Kidney tubule cell (primary cell): ENCODE results near the gene SP7.
A peak's percentile ranks its signal among the peaks of the same experiment; 100 is the strongest.
"Not testable (repeated sequence)": the region's sequence is repeated elsewhere in the genome, so short reads cannot be mapped to it uniquely, and the experiment has no call there.

Source experiments
- DNase-seq: peaks from one replicate; pipeline ENCODE4 v3.0.0-alpha.2; 2018; ENCODE audit warnings: low spot score

Gene SP7

DNA sequence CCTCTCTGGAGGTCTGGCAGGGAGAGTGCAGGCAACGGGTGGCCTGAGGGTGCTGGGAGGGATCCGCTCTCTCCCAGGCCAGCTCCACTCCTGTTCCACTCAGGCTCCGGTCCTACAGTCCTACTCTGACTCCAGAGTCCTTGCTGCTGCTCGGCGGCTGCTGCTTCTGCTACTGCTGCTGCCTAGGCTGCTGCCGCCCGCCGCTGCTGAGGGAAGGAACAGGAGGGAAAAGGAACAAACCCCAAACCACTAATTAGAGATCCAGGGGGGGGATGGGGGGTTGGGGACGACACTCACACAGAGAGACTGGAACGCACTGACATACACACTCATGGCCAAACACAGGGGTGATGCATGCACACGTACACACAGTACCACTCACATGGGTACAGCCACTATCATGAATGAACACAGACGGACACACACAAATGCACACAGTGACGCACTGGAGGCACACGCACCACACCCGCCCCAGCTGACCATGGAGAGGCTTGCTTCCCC is at the start of gene SP7:
Gene SP7 (minus strand): TSS at position 174 of the 501 bp plus-strand sequence. CDS start 708 bp downstream, outside the sequence.
- no peak for DNase-seq

GRCh38 chr12:53383258-53383657 is 47.1 kb upstream of the SP7 start:
- peak; percentile 32 for DNase-seq

- DNase-seq, result peak; percentile 97
These were observed 45.8 kb upstream of the SP7 start for GRCh38 chr12:53381731-53382630.

GRCh38 chr12:53380794-53381730 is 44.9 kb upstream of the SP7 start:
- DNase-seq, result peak; percentile 61

DNA sequence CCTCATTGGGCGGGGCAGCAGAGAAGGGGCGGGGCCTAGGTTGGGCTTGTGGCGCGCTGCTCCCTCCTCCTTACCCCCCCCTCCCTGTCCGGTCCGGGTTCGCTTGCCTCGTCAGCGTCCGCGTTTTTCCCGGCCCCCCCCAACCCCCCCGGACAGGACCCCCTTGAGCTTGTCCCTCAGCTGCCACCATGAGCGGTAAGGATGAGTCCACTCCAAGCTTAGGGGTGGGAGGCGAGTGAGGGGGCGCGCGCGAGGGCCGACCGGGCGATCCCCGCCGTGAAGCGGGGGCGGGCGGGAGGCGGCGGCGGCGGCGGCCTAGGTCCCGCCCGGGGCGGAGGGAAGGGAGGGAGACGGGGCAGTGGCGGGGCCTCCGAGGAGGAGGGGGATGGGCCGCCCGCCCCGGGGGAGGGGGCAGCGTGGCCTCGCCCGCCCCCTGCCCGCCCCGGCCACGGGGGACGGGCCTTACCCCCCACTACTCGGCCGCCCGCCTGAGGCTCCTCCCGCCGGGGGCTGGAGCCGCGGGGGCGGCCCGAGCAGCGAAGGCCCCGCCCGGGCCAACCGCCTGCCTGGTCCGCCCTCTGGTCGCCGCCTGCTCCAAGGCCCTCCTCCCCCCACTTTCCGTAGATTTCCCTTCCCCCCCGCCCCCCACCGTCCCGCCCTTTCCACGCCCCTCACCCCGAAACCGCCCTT is 44.1 kb upstream of the SP7 start, which contains the start of gene SP1:
Gene SP1 (plus strand): TSS at position 73 of the 690 bp plus-strand sequence. CDS start 116 bp downstream, at position 189.
- DNase-seq, result peak; percentile 97

DNA sequence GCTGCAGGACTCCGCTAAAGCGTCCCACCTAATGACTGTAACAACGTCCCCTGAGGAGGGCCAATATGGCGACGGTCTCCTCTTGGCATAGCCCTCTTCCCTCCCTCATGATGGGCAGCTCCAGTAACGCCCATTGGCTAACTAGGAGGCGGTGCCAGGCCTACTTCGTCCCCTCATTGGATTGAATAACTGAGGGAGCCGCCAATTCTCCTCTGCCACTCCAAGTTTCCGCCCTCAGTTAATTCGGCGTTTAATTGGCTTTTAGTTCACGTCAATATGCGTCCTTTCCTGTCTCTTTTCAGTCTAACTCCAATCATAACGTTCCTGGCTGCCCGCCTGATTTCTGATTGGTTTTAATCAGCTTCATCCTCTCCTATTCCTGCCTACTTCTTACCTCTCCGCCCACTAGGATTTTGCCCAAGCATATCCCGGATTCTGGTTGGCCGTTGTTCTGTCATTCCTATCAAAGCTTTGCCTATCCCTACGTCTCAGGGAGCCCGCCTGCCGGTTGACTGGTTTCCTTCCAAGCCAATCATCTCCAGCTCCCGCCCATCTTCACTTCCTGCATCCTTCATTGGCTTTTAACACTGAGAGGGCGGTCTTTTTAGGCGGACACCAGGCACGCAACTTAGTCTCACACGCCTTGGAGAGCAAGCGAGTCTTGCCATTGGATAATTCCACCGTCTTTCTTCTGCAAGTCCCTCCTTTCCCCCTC is 43.4 kb upstream of the SP7 start:
- peak; percentile 100 for DNase-seq

DNA sequence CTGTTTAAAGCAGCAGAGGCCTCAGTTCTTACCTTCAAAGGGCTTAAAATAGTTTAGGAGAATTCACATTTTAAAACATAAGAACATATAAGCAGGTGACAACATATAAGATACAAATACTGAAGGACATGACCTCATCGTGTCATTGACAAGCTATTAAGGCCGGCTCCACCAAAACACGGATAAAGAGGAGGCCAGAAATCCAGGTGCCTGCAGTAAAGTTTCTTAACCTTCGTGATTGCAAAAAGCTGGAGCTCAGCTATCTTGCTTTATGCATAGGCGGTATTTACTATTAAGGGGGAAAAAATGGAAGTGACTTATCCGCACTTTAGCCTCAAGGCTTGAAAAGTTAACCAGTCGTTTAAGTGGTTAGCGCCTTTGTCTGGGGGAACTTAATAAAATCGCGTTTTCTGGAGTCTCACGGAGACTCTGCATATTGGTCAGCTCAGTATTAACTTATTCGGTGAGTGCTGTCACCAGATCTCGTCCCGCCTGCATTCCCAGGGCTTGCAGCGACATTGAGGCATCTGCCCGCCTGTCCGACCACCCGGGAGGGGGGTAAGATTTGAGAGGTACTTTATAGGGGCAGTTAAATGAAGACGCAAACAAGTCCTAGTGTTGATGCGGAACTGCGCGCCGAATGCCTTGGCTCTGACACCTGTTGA is 42.7 kb upstream of the SP7 start:
- peak; percentile 23 for DNase-seq

DNA sequence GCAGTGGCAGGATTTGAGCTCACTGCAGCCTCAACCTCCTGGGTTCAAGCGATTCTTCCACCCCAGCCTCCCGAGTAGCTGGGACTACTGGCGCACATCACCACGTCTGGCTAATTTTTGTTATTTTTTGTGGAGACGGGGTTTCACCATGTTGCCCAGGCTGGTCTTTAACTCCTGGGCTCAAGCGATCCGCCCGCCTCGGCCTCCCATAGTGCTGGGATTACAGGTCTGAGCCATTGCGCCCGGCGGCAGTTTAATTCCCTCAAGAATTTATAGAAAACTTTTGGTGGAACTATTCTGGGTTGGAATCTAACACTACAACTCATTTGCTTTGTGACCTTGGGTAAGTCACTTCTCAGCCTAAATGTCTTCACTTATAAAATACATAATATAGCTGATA is 42.1 kb upstream of the SP7 start:
- DNase-seq, result no peak

GRCh38 chr12:53376747-53377146 is 40.6 kb upstream of the SP7 start:
- DNase-seq, result no peak

- not testable (repeated sequence) for DNase-seq
These were observed 38.1 kb upstream of the SP7 start for GRCh38 chr12:53374277-53374676.

GRCh38 chr12:53373554-53374133 is 37.5 kb upstream of the SP7 start:
- DNase-seq, result not testable (repeated sequence)

GRCh38 chr12:53365245-53365904 is 29.2 kb upstream of the SP7 start:
- DNase-seq, result no peak

DNA sequence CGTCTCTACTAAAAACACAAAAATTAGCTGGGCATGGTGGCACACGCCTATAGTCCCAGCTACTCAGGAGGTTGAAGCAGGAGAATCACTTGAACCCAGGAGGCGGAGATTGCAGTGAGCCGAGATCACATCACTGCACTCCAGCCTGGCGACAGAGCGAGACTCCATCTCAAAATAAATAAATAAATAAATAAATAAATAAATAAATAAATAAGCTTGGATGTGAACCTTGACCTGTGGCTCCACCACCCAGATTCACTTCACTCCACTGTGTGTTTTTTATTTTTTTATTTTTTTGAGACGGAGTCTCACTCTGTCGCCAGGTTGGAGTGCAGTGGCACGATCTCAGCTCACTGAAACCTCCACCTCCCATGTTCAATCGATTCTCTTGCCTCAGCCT is 25.5 kb upstream of the SP7 start:
- not testable (repeated sequence) for DNase-seq

- DNase-seq, result no peak
These were observed 22.8 kb upstream of the SP7 start for GRCh38 chr12:53358836-53359419.

DNA sequence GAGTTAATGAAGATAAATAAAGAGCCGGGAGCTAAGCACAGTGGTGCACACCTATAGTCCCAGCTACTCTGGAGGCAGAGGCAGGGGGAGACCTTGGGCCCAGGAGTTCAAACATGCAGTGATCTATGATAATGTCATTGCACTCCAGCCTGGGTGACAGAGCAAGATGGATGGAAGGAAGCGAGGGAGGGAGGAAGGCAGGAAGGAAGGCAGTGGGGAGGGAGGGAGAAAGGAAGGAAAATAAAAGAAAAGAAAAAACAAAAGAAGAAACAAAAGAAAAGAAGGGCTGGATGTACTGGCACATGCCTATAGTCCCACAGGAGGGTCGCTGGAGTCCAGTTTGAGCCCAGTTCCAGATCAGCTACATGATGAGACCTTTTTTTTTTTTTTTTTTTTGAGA is 19.0 kb upstream of the SP7 start:
- DNase-seq, result no peak

- no peak for DNase-seq
These were observed 17.1 kb upstream of the SP7 start for GRCh38 chr12:53353257-53353655.

- DNase-seq, result peak; percentile 87
These were observed 16.4 kb upstream of the SP7 start for GRCh38 chr12:53352331-53353256.

DNA sequence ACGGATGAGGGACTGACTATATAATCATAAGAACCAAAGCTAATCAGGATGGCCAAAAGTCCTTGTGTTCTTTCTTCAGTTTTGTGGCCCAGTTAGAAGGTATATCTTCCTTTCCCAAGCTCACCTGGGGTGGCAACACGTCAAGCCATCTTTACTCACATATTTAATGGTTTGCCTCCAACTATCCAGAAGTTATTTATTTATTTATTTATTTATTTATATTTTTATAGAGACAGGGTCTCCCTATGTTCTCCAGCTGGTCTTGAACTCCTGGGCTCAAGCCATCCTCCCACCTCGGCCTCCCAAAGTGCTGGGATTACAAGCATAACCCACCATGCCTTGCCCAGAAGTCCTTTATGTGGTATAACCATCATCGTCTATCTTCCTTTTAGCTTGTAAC is 11.8 kb upstream of the SP7 start:
- no peak for DNase-seq
